Measurements from ENCODE around the gene CDCP1.

Gene CDCP1

DNA sequence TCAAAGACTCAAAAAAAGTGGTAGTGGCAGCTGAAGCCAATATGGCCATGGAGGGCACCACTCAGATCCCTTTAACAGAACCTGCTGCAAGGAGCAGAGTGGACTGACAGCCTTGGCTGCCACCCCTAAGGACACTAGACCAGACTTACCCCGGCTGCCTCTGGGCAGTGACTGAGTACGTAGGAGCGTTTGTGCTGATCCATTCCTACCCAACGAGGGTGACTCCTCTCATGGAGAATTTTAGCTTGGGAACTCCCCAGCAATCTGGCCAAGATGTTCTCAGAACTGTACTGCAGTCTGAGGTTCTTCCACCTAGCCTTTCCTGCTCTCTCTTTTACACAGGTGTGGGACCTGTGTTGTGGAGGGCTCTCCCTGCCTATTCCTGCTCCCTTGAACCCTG lies 97.9 kb downstream of the CDCP1 start:
- TF ChIP-seq, protein P1, sequence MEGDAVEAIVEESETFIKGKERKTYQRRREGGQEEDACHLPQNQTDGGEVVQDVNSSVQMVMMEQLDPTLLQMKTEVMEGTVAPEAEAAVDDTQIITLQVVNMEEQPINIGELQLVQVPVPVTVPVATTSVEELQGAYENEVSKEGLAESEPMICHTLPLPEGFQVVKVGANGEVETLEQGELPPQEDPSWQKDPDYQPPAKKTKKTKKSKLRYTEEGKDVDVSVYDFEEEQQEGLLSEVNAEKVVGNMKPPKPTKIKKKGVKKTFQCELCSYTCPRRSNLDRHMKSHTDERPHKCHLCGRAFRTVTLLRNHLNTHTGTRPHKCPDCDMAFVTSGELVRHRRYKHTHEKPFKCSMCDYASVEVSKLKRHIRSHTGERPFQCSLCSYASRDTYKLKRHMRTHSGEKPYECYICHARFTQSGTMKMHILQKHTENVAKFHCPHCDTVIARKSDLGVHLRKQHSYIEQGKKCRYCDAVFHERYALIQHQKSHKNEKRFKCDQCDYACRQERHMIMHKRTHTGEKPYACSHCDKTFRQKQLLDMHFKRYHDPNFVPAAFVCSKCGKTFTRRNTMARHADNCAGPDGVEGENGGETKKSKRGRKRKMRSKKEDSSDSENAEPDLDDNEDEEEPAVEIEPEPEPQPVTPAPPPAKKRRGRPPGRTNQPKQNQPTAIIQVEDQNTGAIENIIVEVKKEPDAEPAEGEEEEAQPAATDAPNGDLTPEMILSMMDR (conservative IDR thresholded peaks at IDR 0.05), result no peak
- H3K27ac ChIP-seq, result no peak overlapping the region

DNA sequence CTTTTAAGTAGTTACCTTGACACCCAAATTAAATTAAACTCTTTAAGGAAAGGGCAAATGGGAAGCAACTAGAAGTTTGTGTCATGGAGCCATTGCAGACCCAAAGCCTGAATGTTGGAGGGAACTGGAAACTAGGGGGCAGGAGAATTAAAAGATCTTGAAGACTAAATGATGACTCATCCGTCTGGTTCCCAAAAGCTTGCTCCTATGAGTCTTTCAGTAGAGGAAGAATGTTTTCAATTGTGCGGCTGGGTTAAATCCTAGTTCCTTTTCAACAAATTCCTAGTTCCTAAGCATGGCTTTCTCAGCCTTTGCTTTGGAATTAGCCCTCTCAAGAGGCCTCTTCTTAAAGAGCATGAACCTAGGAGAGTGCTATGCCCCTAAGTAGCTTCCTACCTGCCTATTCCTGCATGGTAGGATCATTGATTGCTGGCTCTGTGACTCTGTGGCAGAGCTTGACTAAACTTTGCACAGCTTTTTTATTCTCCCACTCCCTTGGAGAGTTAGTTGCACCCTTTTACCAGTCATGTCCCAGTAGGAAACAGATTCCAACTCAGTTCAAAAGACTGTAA lies 102.4 kb downstream of the CDCP1 start:
- H3K27ac ChIP-seq, result no peak overlapping the region
- TF ChIP-seq, protein P1 (conservative IDR thresholded peaks at IDR 0.05), result no peak

DNA sequence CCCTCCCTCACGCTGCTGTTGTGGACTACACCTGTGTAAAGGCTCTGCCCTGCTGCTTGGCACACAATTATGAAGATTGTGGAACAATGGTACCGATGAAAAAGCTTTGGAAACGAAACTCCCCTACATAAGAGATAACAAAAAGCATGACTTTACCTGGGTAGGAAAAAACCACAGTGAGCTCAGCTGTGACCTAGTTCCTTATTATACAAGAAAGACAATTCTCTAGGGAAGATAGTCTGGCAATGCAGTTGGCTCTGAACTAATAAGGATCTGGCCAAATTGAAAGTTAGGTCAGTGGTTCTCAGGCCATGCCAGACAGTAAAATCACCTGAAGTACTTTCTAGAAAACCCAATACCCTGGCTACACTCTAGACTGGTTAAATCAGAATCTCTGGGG lies 104.0 kb downstream of the CDCP1 start:
- H3K27ac ChIP-seq, result no peak overlapping the region

DNA sequence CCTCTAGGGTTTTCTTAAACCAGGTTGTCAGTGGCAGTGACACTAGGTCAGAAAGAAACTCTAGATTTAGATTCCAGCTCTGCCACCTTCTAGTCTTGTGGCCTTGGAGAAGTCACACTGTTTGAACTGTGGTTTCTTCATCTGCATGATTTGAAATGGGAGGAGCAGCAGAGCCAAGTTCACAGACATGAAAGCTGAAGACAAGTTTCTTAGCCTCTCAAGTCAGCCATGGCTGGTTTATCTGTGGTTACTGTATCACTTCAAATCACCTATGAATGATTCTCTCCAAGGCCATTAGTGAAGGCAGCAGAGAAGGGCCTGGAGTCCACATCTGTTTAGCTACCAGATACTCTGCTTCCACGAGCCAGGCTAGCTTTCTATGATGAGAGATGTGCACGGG lies 104.5 kb downstream of the CDCP1 start:
- no peak overlapping the region for H3K27ac ChIP-seq
- TF ChIP-seq, protein P1 (conservative IDR thresholded peaks at IDR 0.05), result no peak

More for the DNA sequence above, 104.0 kb downstream of the CDCP1 start:
- TF ChIP-seq, protein P1 (conservative IDR thresholded peaks at IDR 0.05), result no peak

DNA sequence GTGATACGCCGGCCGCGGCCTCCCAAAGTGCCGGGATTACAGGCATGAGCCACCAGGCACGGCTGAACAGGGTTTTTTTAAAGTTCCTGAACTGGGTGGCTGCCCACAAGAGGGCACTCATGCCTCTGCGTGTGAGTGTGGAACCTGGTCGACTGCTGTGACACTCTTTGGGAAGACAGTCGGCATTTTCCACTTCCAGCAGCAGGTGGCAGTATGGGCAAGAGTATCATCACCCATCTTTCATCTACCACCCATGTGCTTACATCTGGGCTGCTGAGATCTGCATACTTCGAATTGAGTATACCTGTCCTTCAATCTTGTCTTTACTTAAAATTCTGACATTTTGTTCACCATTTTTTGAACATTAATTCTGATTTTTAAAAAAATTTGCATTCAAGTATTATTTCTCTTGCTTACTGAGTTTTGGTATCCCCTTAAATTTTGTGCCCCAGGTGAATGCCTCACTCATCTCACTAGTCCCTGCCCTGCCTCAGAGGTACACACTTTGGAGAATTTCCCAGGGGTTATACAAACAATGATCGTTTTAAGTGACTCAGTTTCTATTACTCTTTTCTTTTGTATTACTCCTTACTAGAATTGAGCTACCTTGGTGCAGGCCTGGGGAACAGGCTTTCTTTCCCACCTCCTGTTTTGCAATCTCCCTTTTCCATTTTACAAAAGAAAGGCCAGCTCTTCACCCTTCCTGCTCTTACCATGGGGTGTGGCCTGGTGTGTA lies 108.3 kb downstream of the CDCP1 start:
- peak overlapping the region; percentile 41; the same call in 1 of the 2 replicates for H3K27ac ChIP-seq
- TF ChIP-seq, protein P1 (conservative IDR thresholded peaks at IDR 0.05), result peak; percentile 99

DNA sequence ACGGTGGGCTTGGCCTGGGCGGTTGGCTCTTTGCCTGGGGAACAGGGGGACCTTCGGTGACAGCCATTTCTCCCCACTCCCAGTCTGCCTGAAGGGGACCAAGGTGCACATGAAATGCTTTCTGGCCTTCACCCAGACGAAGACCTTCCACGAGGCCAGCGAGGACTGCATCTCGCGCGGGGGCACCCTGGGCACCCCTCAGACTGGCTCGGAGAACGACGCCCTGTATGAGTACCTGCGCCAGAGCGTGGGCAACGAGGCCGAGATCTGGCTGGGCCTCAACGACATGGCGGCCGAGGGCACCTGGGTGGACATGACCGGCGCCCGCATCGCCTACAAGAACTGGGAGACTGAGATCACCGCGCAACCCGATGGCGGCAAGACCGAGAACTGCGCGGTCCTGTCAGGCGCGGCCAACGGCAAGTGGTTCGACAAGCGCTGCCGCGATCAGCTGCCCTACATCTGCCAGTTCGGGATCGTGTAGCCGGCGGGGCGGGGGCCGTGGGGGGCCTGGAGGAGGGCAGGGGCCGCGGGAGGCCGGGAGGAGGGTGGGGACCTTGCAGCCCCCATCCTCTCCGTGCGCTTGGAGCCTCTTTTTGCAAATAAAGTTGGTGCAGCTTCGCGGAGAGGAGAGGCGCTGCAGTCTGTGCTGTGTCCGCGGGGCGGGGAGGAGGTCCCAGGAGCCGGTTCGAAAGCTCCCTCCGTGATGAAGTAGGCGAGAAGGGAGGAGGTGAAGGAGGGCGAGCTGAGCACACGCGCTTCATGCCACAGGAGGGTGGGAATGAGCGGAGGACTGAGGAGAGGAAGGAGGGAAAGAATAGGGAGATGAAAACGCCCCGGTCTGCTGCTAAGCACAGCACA lies 110.5 kb downstream of the CDCP1 start:
- H3K27ac ChIP-seq, result no peak overlapping the region
- TF ChIP-seq, protein P1 (conservative IDR thresholded peaks at IDR 0.05), result no peak

DNA sequence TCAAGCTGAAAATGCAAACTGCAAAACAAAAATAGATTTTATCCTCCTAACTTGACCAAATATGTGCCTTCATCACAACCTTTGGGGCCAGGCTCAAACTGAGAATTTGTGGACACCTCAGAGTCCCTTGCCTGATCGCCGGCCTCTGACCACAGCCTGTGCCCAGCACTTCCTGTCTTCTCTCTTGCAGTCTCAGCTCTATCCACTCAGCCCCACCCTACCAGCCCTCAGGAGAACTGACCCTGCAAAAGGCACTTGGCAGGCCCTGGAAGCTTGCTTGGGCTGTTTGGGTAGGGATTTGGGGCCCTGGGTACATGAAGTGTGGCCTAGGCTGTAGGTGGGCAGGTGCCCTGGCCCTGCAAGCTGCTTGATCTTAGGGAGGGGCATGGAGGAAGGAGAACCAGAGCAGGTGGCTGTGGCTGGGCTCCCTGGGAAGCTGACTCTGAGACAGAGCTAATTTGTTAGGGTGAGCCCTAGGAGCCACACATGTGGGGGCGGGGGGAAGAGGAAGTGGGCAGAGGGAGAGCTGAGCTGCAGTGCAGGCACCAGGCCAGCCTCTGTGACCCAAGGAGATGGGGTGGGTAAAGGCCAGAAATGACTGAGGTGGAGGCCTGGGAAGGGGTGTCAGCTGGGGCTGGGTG lies 111.4 kb downstream of the CDCP1 start:
- no peak overlapping the region for H3K27ac ChIP-seq
- TF ChIP-seq, protein P1 (conservative IDR thresholded peaks at IDR 0.05), result no peak

Data from VCaP (cell line).